ENCODE data around the gene FPR3. TPM values are rescaled to one million over a fixed set of nuclear protein-coding genes. Genes with fewer than 3 reads are reported as not detected.

Gene FPR3, protein sequence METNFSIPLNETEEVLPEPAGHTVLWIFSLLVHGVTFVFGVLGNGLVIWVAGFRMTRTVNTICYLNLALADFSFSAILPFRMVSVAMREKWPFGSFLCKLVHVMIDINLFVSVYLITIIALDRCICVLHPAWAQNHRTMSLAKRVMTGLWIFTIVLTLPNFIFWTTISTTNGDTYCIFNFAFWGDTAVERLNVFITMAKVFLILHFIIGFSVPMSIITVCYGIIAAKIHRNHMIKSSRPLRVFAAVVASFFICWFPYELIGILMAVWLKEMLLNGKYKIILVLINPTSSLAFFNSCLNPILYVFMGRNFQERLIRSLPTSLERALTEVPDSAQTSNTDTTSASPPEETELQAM
- total RNA-seq (2013; cell fraction: nucleolus; rRNA removed), result not detected in 2 replicates
- total RNA-seq (2014; rRNA removed), result not detected in 2 replicates
- not detected in 2 replicates for total RNA-seq (2014; rRNA removed; fragmentation: Illumina TruSeq; extraction: Trizol)
- total RNA-seq (2021), result not detected in 2 replicates
- not detected for polyA plus RNA-seq (2011; ENCODE audit: low read depth)
- polyA plus RNA-seq (2011; rRNA removed), result not detected in 2 replicates
- not detected in 2 replicates for polyA plus RNA-seq (2011; cell fraction: cytosol; rRNA removed)
- polyA plus RNA-seq (2011; cell fraction: nucleus; rRNA removed), result not detected in 2 replicates
- polyA plus RNA-seq (2012), result not detected in 2 replicates
- polyA plus RNA-seq (2014; fragmentation: Illumina TruSeq; extraction: Trizol), result not detected in 2 replicates
- not detected for polyA plus RNA-seq (2014; fragmentation: Nextera tagmentation; extraction: Ambion mirVana)
- not detected in 2 replicates for polyA plus RNA-seq (2014; rRNA removed)
- not detected for polyA plus RNA-seq (2016; fragmentation: Nextera tagmentation; extraction: Ambion mirVana)
- polyA minus RNA-seq (2011; rRNA and poly(A)+ RNA removed), result not detected in 2 replicates
- polyA minus RNA-seq (2011; cell fraction: cytosol; rRNA and poly(A)+ RNA removed), result not detected in 2 replicates
- not detected in 2 replicates for polyA minus RNA-seq (2011; cell fraction: nucleus; rRNA and poly(A)+ RNA removed)
- Bru-seq, nascent RNA, result not detected
- BruChase-seq, experiment 1, labeled RNA remaining after a 6-hour chase, result not detected
- BruChase-seq, experiment 2, labeled RNA remaining after a 2-hour chase, result not detected
- long read RNA-seq, experiment 1, result 0 reads
- long read RNA-seq, experiment 2, result 0 reads

- RAD21 ChIA-PET (ENCODE audit: unreplicated experiment), result no interaction called here
- no peak within 1 kb of the TSS for H3K9ac ChIP-seq (ENCODE audit: control insufficient read depth, insufficient read depth, low read length)
These were observed at the start of gene FPR3 for GRCh38 chr19:51794885-51795490. FPR3 (plus strand) TSS chr19:51795157; CDS start chr19:51823749, 28,592 bp downstream.

More at GRCh38 chr19:51794885-51795490, at the start of gene FPR3:
- in situ Hi-C loops (cut with MboI) (no loop called here), intact Hi-C loops (cut with micrococcal nuclease; ENCODE audit: unreplicated experiment) (no loop called here)
- WGBS (ENCODE audit: insufficient coverage, insufficient replicate concordance, low lambda C conversion rate, missing lambda C conversion rate), result 19% methylated on average over 2 of the region's 2 CpGs
- no peaks in the 10 kb centered on the region for H3K79me2 ChIP-seq (ENCODE audit: control insufficient read depth, insufficient read depth, low read length)
- no peaks in the 10 kb centered on the region for H3K4me1 ChIP-seq (ENCODE audit: control insufficient read depth, insufficient read depth, low read length)
- H3K4me3 ChIP-seq, result no peak within 1 kb of the TSS
- DNase-seq (ENCODE audit: low read depth, low spot score), result no peak
- no peak for FAIRE-seq
- no peak within 1 kb of the TSS for H3K27ac ChIP-seq (ENCODE audit: control insufficient read depth, insufficient read depth)
- BruUV-seq (replicated peaks), result no TSS peak
- ChIA-PET CTCF (interaction anchor here (1.3 kb wide), 1 partner anchor 18 kb away, joined by 6 read pairs; no protein-coding TSS in a partner anchor), SMC1A (ENCODE audit: uncharacterized antibody, unreplicated experiment) (no interaction called here), POLR2A (no interaction called here)
- no peak within 1 kb of the TSS for H2AFZ ChIP-seq (ENCODE audit: control insufficient read depth, low read depth, low read length)
- H3K36me3 ChIP-seq (ENCODE audit: control insufficient read depth in 2 of 2, insufficient read depth in 2 of 2, low read length in 1 of 2), result no peaks in the 10 kb centered on the region
- ATAC-seq, result no peak
- no peaks in the 10 kb centered on the region for H4K20me1 ChIP-seq (ENCODE audit: control insufficient read depth, insufficient read depth)
- H3K27me3 ChIP-seq (replicated peaks in 1 of 2; ENCODE audit: control insufficient read depth in 2 of 2, insufficient read depth in 2 of 2, low read length in 1 of 2), result no peaks in the 10 kb centered on the region
- no peak within 1 kb of the TSS for H3K4me2 ChIP-seq (ENCODE audit: control insufficient read depth, insufficient read depth)
- TF ChIP-seq RELA (IDR thresholded peaks at IDR 0.05; ENCODE audit: borderline replicate concordance, partially characterized antibody) (no peak), SREBF2 (IDR thresholded peaks at IDR 0.05; ENCODE audit: low read length) (no peak), BRCA1 (IDR thresholded peaks at IDR 0.05; ENCODE audit: low read depth, low read length) (no peak), NR2C2 (IDR thresholded peaks at IDR 0.05; ENCODE audit: borderline replicate concordance, control insufficient read depth, insufficient read length, low read depth) (no peak), HDAC2 (IDR thresholded peaks at IDR 0.05) (no peak), RCOR1 (conservative IDR thresholded peaks at IDR 0.05; ENCODE audit: low read depth, low read length) (no peak)
- TF ChIP-seq, protein P1, sequence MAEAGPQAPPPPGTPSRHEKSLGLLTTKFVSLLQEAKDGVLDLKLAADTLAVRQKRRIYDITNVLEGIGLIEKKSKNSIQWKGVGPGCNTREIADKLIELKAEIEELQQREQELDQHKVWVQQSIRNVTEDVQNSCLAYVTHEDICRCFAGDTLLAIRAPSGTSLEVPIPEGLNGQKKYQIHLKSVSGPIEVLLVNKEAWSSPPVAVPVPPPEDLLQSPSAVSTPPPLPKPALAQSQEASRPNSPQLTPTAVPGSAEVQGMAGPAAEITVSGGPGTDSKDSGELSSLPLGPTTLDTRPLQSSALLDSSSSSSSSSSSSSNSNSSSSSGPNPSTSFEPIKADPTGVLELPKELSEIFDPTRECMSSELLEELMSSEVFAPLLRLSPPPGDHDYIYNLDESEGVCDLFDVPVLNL (IDR thresholded peaks at IDR 0.05; ENCODE audit: low read depth, low read length), result no peak
- H3K9me3 ChIP-seq (replicated peaks; ENCODE audit: control insufficient read depth, insufficient read depth, low read length), result no peaks in the 10 kb centered on the region; the same call in 2 of the 3 replicates
